Measurements from ENCODE around the gene KLHL22. TPM values are rescaled to one million over a fixed set of nuclear protein-coding genes. Genes with fewer than 3 reads are reported as not detected.

KLHL22 gene
- total and polyA plus RNA-seq, 2 of the 8 experiments (the other 6 are each of a cell fraction or from before 2014, with no cell fraction given): 9.4 to 16.2 TPM

GRCh38 chr22:20498913-20499312 is 3.3 kb upstream of the KLHL22 start (continued):
- TF ChIP-seq GABPA (IDR thresholded peaks at IDR 0.05; ENCODE audit: borderline replicate concordance, insufficient read depth, low read length): no peak

All from H1 (cell line).